Naive thymus-derived CD8-positive, alpha-beta T cell (primary cell): ENCODE measurements around the gene EDN2. TPM values are rescaled to one million over a fixed set of nuclear protein-coding genes. Genes with fewer than 3 reads are reported as not detected.

Experiments used
- ATAC-seq, 2 donors: fragments of 150-1000 bp; cut with Tn5 transposase in 1 of 2; sonication (Bioruptor Pico), chemical (Tn5 transposase) in 1 of 2; 1 replicate in 1 of 2; 2 replicates in 1 of 2; pipeline ENCODE4 v1.10.0; 2021; ENCODE audit warnings: mild to moderate bottlenecking in 2 of 2, moderate library complexity in 2 of 2
- POLR2A ChIA-PET: fragments of 350-600 bp; sonication (Branson Sonifier 250); formaldehyde crosslinking; loops from one replicate; lab custom pipeline; 2021; ENCODE audit warnings: antibody characterized with exemption; lab: Charles Lee
- DNase-seq, 10 donors: peaks; one replicate each; pipeline versions ENCODE4 v3.0.0 to v3.0.0-alpha.2; 2020 to 2022
- H3K27ac Mint-ChIP-seq, 10 donors: one replicate each; pipeline ENCODE4 v1.8.0; 2020 to 2022; ENCODE audit warnings: mild to moderate bottlenecking in 10 of 10, mixed read lengths in 10 of 10, moderate library complexity in 4 of 10, inconsistent platforms in 1 of 10
- H3K27me3 Mint-ChIP-seq, 5 donors: one replicate each; pipeline ENCODE4 v1.8.0; 2021 to 2022; ENCODE audit warnings: mixed read lengths in 5 of 5
- H3K36me3 Mint-ChIP-seq, 3 donors: one replicate each; pipeline ENCODE4 v1.8.0; 2020 to 2022; ENCODE audit warnings: mixed read lengths in 3 of 3, mild to moderate bottlenecking in 2 of 3, inconsistent platforms in 1 of 3
- H3K4me1 Mint-ChIP-seq, 4 donors: one replicate each; pipeline ENCODE4 v1.8.0; 2021 to 2022; ENCODE audit warnings: mixed read lengths in 4 of 4
- H3K4me3 Mint-ChIP-seq, 10 donors: one replicate each; pipeline ENCODE4 v1.8.0; 2020 to 2022; ENCODE audit warnings: mild to moderate bottlenecking in 10 of 10, mixed read lengths in 10 of 10, moderate library complexity in 6 of 10, inconsistent platforms in 1 of 10
- H3K9me3 Mint-ChIP-seq, 9 donors: one replicate each; pipeline ENCODE4 v1.8.0; 2020 to 2022; ENCODE audit warnings: mixed read lengths in 9 of 9, mild to moderate bottlenecking in 3 of 9, inconsistent platforms in 1 of 9, moderate library complexity in 1 of 9
- polyA plus RNA-seq, 3 donors: library from polyadenylated mRNA; unstranded; fragments of 300-500 nt; fragmentation: Illumina TruSeq; gene quantifications; one replicate each; pipeline ENCODE4 v1.2.3, GENCODE V29; 2021
- total RNA-seq, 8 experiments: library from RNA in 2 of 8; stranded (reverse) in 2 of 8; gene quantifications; one replicate each; pipeline ENCODE4 v1.2.3 and lab custom pipeline; 2021 to 2026

Gene EDN2
- total RNA-seq (not detected), polyA plus RNA-seq (not detected), total RNA-seq (lab: John Stamatoyannopoulos, UW) (0 reads per million in 6 experiments)

GRCh38 chr1:41484402-41485241 lies at the start of gene EDN2:
EDN2 (minus strand) TSS chr1:41484683; CDS start chr1:41484601, 82 bp downstream.
- Mint-ChIP-seq H3K4me1 (peaks cover 0 to 8% (median 4%) of the 10 kb centered on the region in 4 donors), H3K4me3 (no peak within 1 kb of the TSS), H3K9me3 (no peaks in the 10 kb centered on the region), H3K27ac (peak within 1 kb of the TSS in 1 of 10 donors; percentile 54), H3K27me3 (peaks cover 5 to 41% (median 20%) of the 10 kb centered on the region in 5 donors), H3K36me3 (no peaks in the 10 kb centered on the region)
- POLR2A ChIA-PET, result interaction anchor here (0.6 kb wide), 1 partner anchor 34 kb away, joined by 4 read pairs; no protein-coding TSS in a partner anchor
- DNase-seq (peak in 1 of 10 donors; percentile 56), ATAC-seq (no peak)

- no peak overlapping the region for H3K4me3 Mint-ChIP-seq
- POLR2A ChIA-PET, result interaction anchor here (0.6 kb wide), 1 partner anchor 397 kb away, joined by 4 read pairs; no protein-coding TSS in a partner anchor
Measured at GRCh38 chr1:41533731-41534080, 49.2 kb upstream of the EDN2 start.

GRCh38 chr1:41533016-41533730 lies 48.7 kb upstream of the EDN2 start:
- POLR2A ChIA-PET, result no interaction called here
- H3K4me3 Mint-ChIP-seq, result no peak overlapping the region
- H3K27me3 Mint-ChIP-seq, result no peaks in the 10 kb centered on the region
- H3K4me1 Mint-ChIP-seq, result peaks cover 0 to 13% (median 6%) of the 10 kb centered on the region in 4 donors
- H3K9me3 Mint-ChIP-seq, result no peaks in the 10 kb centered on the region
- DNase-seq (peak in 1 of 10 donors; percentile 37), ATAC-seq (no peak)
- H3K27ac Mint-ChIP-seq, result peak overlapping the region in 1 of 10 donors; percentile 12
- H3K36me3 Mint-ChIP-seq, result peaks cover 0 to 3% (median 0%) of the 10 kb centered on the region in 3 donors

More at GRCh38 chr1:41533731-41534080, 49.2 kb upstream of the EDN2 start:
- no peaks in the 10 kb centered on the region for H3K27me3 Mint-ChIP-seq
- DNase-seq, result peak in 1 of 10 donors; percentile 31
- peak overlapping the region in 1 of 10 donors; percentile 12 for H3K27ac Mint-ChIP-seq
- no peak for ATAC-seq
- no peaks in the 10 kb centered on the region for H3K9me3 Mint-ChIP-seq
- peaks cover 0 to 3% (median 0%) of the 10 kb centered on the region in 3 donors for H3K36me3 Mint-ChIP-seq
- peaks cover 0 to 13% (median 6%) of the 10 kb centered on the region in 4 donors for H3K4me1 Mint-ChIP-seq

- no peak overlapping the region for H3K4me3 Mint-ChIP-seq
- POLR2A ChIA-PET, result no interaction called here
- H3K27me3 Mint-ChIP-seq, result no peaks in the 10 kb centered on the region
- H3K27ac Mint-ChIP-seq, result peak overlapping the region in 3 of 10 donors; percentile 8 to 73 (median 19)
- DNase-seq (peak in 1 of 10 donors; percentile 48), ATAC-seq (no peak)
- peaks cover 0 to 13% (median 2%) of the 10 kb centered on the region in 4 donors for H3K4me1 Mint-ChIP-seq
- H3K9me3 Mint-ChIP-seq, result no peaks in the 10 kb centered on the region
- H3K36me3 Mint-ChIP-seq, result peaks cover 0 to 3% (median 0%) of the 10 kb centered on the region in 3 donors
Measured at GRCh38 chr1:41532206-41532975, 47.9 kb upstream of the EDN2 start.

- Mint-ChIP-seq H3K36me3 (peaks cover 0 to 3% (median 0%) of the 10 kb centered on the region in 3 donors), H3K4me1 (peaks cover 0 to 16% (median under 1%) of the 10 kb centered on the region in 4 donors), H3K27ac (peak overlapping the region in 2 of 10 donors; percentile 70 to 71), H3K4me3 (no peak overlapping the region), H3K9me3 (no peaks in the 10 kb centered on the region), H3K27me3 (no peaks in the 10 kb centered on the region)
- ATAC-seq (no peak), DNase-seq (no peak)
- POLR2A ChIA-PET, result no interaction called here
Measured at GRCh38 chr1:41530411-41530810, 45.9 kb upstream of the EDN2 start.

- Mint-ChIP-seq H3K27me3 (no peaks in the 10 kb centered on the region), H3K4me1 (peaks cover 0 to 16% (median under 1%) of the 10 kb centered on the region in 4 donors), H3K27ac (peak overlapping the region in 6 of 10 donors; percentile 43 to 84 (median 63)), H3K9me3 (no peaks in the 10 kb centered on the region), H3K4me3 (no peak overlapping the region), H3K36me3 (peaks cover 0 to 3% (median 0%) of the 10 kb centered on the region in 3 donors)
- POLR2A ChIA-PET, result no interaction called here
- ATAC-seq (no peak), DNase-seq (no peak)
Measured at GRCh38 chr1:41529621-41530395, 45.3 kb upstream of the EDN2 start.

GRCh38 chr1:41528726-41529605 lies 44.5 kb upstream of the EDN2 start:
- Mint-ChIP-seq H3K4me3 (no peak overlapping the region), H3K36me3 (peaks cover 0 to 6% (median 0%) of the 10 kb centered on the region in 3 donors), H3K27me3 (no peaks in the 10 kb centered on the region), H3K27ac (no peak overlapping the region), H3K9me3 (no peaks in the 10 kb centered on the region), H3K4me1 (peaks cover 0 to 16% (median under 1%) of the 10 kb centered on the region in 4 donors)
- no peak for DNase-seq
- no peak for ATAC-seq
- POLR2A ChIA-PET, result no interaction called here

GRCh38 chr1:41528106-41528505 lies 43.6 kb upstream of the EDN2 start:
- DNase-seq, result peak in 1 of 10 donors; percentile 38
- no peaks in the 10 kb centered on the region for H3K27me3 Mint-ChIP-seq
- H3K36me3 Mint-ChIP-seq, result peaks cover 0 to 3% (median 0%) of the 10 kb centered on the region in 3 donors
- ATAC-seq, result no peak
- H3K4me1 Mint-ChIP-seq, result peaks cover 0 to 16% (median under 1%) of the 10 kb centered on the region in 4 donors
- no peak overlapping the region for H3K27ac Mint-ChIP-seq
- H3K9me3 Mint-ChIP-seq, result no peaks in the 10 kb centered on the region
- POLR2A ChIA-PET, result no interaction called here
- H3K4me3 Mint-ChIP-seq, result no peak overlapping the region

- Mint-ChIP-seq H3K9me3 (no peaks in the 10 kb centered on the region), H3K27ac (peak overlapping the region in 3 of 10 donors; percentile 37 to 62 (median 40)), H3K4me1 (peaks cover 0 to 14% (median under 1%) of the 10 kb centered on the region in 4 donors), H3K36me3 (peaks cover 0 to 3% (median 0%) of the 10 kb centered on the region in 3 donors), H3K27me3 (no peaks in the 10 kb centered on the region), H3K4me3 (no peak overlapping the region)
- DNase-seq (peak in 1 of 10 donors; percentile 35), ATAC-seq (no peak)
- POLR2A ChIA-PET, result no interaction called here
Measured at GRCh38 chr1:41526956-41527561, 42.6 kb upstream of the EDN2 start.

GRCh38 chr1:41525891-41526587 lies 41.6 kb upstream of the EDN2 start:
- Mint-ChIP-seq H3K27ac (peak overlapping the region in 1 of 10 donors; percentile 37), H3K27me3 (no peaks in the 10 kb centered on the region), H3K9me3 (no peaks in the 10 kb centered on the region), H3K4me1 (peaks cover 0 to 10% (median under 1%) of the 10 kb centered on the region in 4 donors), H3K36me3 (peaks cover 0 to 3% (median 0%) of the 10 kb centered on the region in 3 donors), H3K4me3 (no peak overlapping the region)
- no peak for ATAC-seq
- peak in 1 of 10 donors; percentile 57 for DNase-seq
- POLR2A ChIA-PET, result no interaction called here
